Tibial nerve (tissue), 3 donors: ENCODE data around the gene RASL11A.

Experiments
- EP300 ChIP-seq, 2 donors: sonication (generic); formaldehyde crosslinking; IDR thresholded peaks; one replicate each; pipeline ENCODE4 v1.6.1; 2017; ENCODE audit warnings: antibody characterized with exemption in 2 of 2, mild to moderate bottlenecking in 1 of 2
- POLR2A ChIP-seq, 2 donors: fragments of 450-650 bp; IDR thresholded peaks; one replicate each; pipeline ENCODE4 v1.6.1; 2017; ENCODE audit warnings: antibody characterized with exemption in 2 of 2, mild to moderate bottlenecking in 2 of 2, moderate library complexity in 2 of 2

DNA sequence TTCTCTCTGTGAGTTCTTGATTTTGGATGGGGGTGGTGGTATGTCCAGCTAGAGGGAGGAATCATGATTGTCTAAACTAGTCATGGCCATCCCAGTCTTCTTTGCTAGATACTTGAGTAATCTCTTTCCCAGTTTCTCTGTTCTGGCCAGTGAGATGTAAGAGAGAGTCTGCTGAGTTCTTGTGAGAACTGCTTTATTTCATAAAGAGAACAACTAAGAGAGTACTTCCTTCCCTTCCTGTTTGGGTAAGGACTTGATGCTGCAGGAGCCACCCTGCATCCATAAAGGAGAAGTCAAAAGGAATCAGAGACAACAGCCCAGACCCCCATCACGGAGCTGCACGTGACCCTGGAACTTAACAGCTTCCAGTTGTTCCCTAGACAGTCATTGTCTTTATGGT, 3.0 kb upstream of the RASL11A start:
- TF ChIP-seq EP300 (IDR thresholded peaks at IDR 0.05) (no peak), POLR2A (IDR thresholded peaks at IDR 0.05) (no peak)
